ENCODE data around the gene NECAB3.

- TF ChIP-seq, protein P1, sequence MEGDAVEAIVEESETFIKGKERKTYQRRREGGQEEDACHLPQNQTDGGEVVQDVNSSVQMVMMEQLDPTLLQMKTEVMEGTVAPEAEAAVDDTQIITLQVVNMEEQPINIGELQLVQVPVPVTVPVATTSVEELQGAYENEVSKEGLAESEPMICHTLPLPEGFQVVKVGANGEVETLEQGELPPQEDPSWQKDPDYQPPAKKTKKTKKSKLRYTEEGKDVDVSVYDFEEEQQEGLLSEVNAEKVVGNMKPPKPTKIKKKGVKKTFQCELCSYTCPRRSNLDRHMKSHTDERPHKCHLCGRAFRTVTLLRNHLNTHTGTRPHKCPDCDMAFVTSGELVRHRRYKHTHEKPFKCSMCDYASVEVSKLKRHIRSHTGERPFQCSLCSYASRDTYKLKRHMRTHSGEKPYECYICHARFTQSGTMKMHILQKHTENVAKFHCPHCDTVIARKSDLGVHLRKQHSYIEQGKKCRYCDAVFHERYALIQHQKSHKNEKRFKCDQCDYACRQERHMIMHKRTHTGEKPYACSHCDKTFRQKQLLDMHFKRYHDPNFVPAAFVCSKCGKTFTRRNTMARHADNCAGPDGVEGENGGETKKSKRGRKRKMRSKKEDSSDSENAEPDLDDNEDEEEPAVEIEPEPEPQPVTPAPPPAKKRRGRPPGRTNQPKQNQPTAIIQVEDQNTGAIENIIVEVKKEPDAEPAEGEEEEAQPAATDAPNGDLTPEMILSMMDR (IDR thresholded peaks at IDR 0.05; ENCODE audit: low read depth, low read length, poor library complexity, severe bottlenecking), result no peak
- TF ChIP-seq EZH2phosphoT487 (IDR thresholded peaks at IDR 0.05; ENCODE audit: borderline replicate concordance, low read length), result no peak
Measured at GRCh38 chr20:33635341-33635740, 38.9 kb downstream of the NECAB3 start.

Data from DOHH2 (cell line).